DOHH2 (cell line): ENCODE measurements around the gene TNN.

Source experiments
- H3F3A ChIP-seq: fragments of 200-600 bp; sonication (generic), shearing (Covaris generic); 2 replicates; pipeline ENCODE4 v1.6.0; 2016; ENCODE audit warnings: antibody characterized with exemption, mild to moderate bottlenecking; ENCODE audit not compliant: control insufficient read depth, insufficient read depth
- H3K27ac ChIP-seq: fragments of 200-600 bp; sonication (generic); 2 replicates; pipeline ENCODE4 v1.5.1; 2014; ENCODE audit warnings: low read depth, mild to moderate bottlenecking, low read length, moderate library complexity
- H3K27me3 ChIP-seq: fragments of 200-600 bp; sonication (generic); 2 replicates; pipeline ENCODE4 v1.6.1; 2014; ENCODE audit warnings: mild to moderate bottlenecking, low read length, mixed read lengths; ENCODE audit not compliant: control insufficient read depth
- H3K36me3 ChIP-seq: fragments of 200-600 bp; sonication (generic); 2 replicates; pipeline ENCODE4 v1.6.1; 2014; ENCODE audit warnings: mild to moderate bottlenecking, low read length, moderate library complexity, mixed read lengths; ENCODE audit not compliant: control insufficient read depth
- H3K4me1 ChIP-seq: fragments of 200-600 bp; sonication (generic); 2 replicates; pipeline ENCODE4 v1.6.1; 2014; ENCODE audit warnings: mild to moderate bottlenecking, low read length, mixed read lengths; ENCODE audit not compliant: control insufficient read depth
- H3K4me2 ChIP-seq: fragments of 200-600 bp; sonication (generic); 2 replicates; pipeline ENCODE4 v1.6.0; 2014; ENCODE audit warnings: mild to moderate bottlenecking, low read length, moderate library complexity
- H3K4me3 ChIP-seq: fragments of 200-600 bp; sonication (generic); 2 replicates; pipeline ENCODE4 v1.5.1; 2014; ENCODE audit warnings: mild to moderate bottlenecking, low read length, mixed read lengths
- H3K79me2 ChIP-seq: fragments of 200-600 bp; sonication (generic); 2 replicates; pipeline ENCODE4 v1.6.1; 2014; ENCODE audit warnings: mild to moderate bottlenecking, low read length, mixed read lengths; ENCODE audit not compliant: control insufficient read depth
- H3K9me2 ChIP-seq: fragments of 200-600 bp; sonication (generic); replicated peaks from 2 replicates; pipeline ENCODE4 v1.6.1; 2014; ENCODE audit warnings: mild to moderate bottlenecking, low read length, mixed read lengths; ENCODE audit not compliant: control insufficient read depth
- H3K9me3 ChIP-seq: fragments of 200-600 bp; sonication (generic); 2 replicates; pipeline ENCODE4 v1.6.1; 2014; ENCODE audit warnings: antibody characterized with exemption, low read length, mixed read lengths; ENCODE audit not compliant: control insufficient read depth, insufficient read depth
- H4K20me1 ChIP-seq: fragments of 200-600 bp; sonication (generic); 2 replicates; pipeline ENCODE4 v1.6.0; 2014; ENCODE audit warnings: low read depth, mild to moderate bottlenecking, antibody characterized with exemption, low read length, moderate library complexity; ENCODE audit not compliant: control insufficient read depth, insufficient read depth
- CTCF ChIP-seq: fragments of 200-600 bp; sonication (generic); IDR thresholded peaks from one replicate; pipeline ENCODE4 v1.5.1; 2014; ENCODE audit warnings: antibody characterized with exemption, mild to moderate bottlenecking, low read depth, low read length; ENCODE audit not compliant: poor library complexity, severe bottlenecking
- EZH2phosphoT487 ChIP-seq: fragments of 200-600 bp; sonication (generic); IDR thresholded peaks from 2 replicates; pipeline ENCODE4 v1.6.1; 2017; ENCODE audit warnings: borderline replicate concordance, mild to moderate bottlenecking, antibody characterized with exemption, low read length, moderate library complexity, mixed read lengths

Gene TNN

DNA sequence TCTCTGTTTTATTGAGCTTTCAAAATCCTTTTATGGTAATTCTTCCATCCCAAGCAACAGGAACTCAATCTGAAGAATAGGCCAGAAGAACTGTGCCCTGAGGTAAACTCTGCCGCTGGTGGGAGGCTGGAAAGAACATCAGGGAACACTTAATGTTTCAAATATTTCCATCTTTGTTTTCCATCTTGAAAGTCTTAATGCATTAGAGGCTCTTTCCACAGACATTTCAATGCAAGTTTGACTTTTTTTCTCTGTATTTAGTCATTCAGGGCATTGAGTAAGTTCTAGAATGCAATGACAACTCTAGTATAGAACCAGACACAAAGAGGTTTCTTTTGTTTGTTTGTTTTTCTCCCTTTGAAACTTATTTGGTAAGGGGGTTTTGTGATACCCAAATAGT lies 63.5 kb downstream of the TNN start:
- H3K27ac ChIP-seq = no peak overlapping the region
- H3F3A ChIP-seq = no peaks in the 10 kb centered on the region
- peaks cover 38% of the 10 kb centered on the region for H3K27me3 ChIP-seq
- no peaks in the 10 kb centered on the region for H3K9me2 ChIP-seq
- H3K4me3 ChIP-seq = 0 out of 2 replicates have a peak overlapping the region, but pooled peaks have one; percentile 25
- H3K4me2 ChIP-seq = peak overlapping the region; percentile 41
- H4K20me1 ChIP-seq = no peaks in the 10 kb centered on the region
- H3K9me3 ChIP-seq = no peaks in the 10 kb centered on the region
- H3K36me3 ChIP-seq = no peaks in the 10 kb centered on the region
- no peaks in the 10 kb centered on the region for H3K79me2 ChIP-seq
- H3K4me1 ChIP-seq = peaks cover 16% of the 10 kb centered on the region
- TF ChIP-seq EZH2phosphoT487 (no peak), CTCF (no peak)

- H3K36me3 ChIP-seq = no peaks in the 10 kb centered on the region
- no peak for TF ChIP-seq EZH2phosphoT487
- TF ChIP-seq CTCF = no peak
- no peaks in the 10 kb centered on the region for H3K9me3 ChIP-seq
- H3F3A ChIP-seq = no peaks in the 10 kb centered on the region
- H3K4me3 ChIP-seq = no peak overlapping the region
- H3K4me1 ChIP-seq = peaks cover 16% of the 10 kb centered on the region
- H3K27me3 ChIP-seq = peaks cover 50% of the 10 kb centered on the region
- no peaks in the 10 kb centered on the region for H3K79me2 ChIP-seq
- no peaks in the 10 kb centered on the region for H3K9me2 ChIP-seq
- no peak overlapping the region for H3K27ac ChIP-seq
- no peak overlapping the region for H3K4me2 ChIP-seq
- H4K20me1 ChIP-seq = no peaks in the 10 kb centered on the region
Observed at GRCh38 chr1:175132436-175132835, 64.8 kb downstream of the TNN start.

DNA sequence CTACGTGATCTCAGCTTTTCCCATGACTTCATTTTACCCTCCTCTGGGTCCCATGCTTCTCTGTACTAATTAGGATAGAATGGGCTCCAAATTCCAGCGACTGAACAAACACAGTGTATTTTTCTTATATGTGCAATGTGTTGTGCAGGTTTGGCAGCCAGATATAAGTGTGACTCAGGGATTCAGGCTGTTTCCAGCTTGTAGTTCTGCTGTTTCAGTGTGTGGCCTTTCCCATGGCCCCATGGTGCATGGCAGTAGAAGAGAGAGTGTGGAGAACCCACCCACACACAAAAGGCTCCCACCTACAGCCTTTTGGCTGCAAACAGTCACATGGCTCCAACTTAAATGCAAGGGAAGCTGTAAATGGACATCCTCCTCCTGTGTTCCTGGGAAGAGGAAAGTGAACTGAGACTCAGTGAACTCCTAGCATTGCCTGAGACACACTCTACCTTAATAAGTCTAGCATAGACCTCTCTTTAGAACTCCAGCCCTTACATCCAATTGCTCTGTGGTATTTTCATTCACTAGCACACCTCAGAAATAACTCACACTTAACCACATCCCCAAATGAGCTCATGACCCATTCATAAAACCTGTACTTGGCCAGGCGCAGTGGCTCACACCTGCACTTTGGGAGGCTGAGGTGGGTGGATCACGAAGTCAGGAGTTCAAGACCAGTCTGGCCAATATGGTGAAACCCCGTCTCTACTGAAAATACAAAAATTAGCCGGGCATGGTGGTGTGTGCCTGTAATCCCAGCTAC lies 66.2 kb downstream of the TNN start:
- Histone ChIP-seq H3K9me2 (no peaks in the 10 kb centered on the region), H3K4me3 (no peak overlapping the region), H3K4me2 (no peak overlapping the region), H3K27ac (no peak overlapping the region), H3K9me3 (no peaks in the 10 kb centered on the region), H4K20me1 (no peaks in the 10 kb centered on the region), H3K36me3 (no peaks in the 10 kb centered on the region), H3K27me3 (peaks cover 63% of the 10 kb centered on the region), H3K4me1 (peaks cover 16% of the 10 kb centered on the region), H3K79me2 (no peaks in the 10 kb centered on the region), H3F3A (no peaks in the 10 kb centered on the region)
- TF ChIP-seq EZH2phosphoT487 = no peak
- no peak for TF ChIP-seq CTCF
